ENCODE measurements around the gene XRCC4.

DNA sequence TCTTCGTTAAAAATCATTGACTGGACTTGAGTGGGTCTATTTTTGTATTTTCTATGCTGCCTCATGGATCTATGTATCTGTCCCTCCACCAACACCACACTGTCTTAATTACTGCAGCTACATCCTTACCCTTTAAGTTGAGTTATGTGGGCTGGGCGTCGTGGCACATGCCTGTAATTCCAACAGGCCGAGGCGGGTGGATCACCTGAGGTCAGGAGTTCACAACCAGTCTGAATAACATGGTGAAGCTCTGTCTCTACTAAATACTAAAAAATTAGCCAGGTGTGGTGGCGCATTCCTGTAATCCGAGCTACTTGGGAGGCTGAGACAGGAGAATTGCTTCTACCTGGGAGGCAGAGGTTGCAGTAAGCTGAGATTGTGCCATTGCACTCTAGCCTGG, 48.2 kb downstream of the XRCC4 start:
- TF ChIP-seq CTCF (IDR thresholded peaks at IDR 0.05) (no peak), POLR2A (IDR thresholded peaks at IDR 0.05) (no peak)
